ENCODE measurements around the gene ADAMTS2. TPM values are rescaled to one million over a fixed set of nuclear protein-coding genes. Genes with fewer than 3 reads are reported as not detected.

Gene ADAMTS2
- total and polyA plus RNA-seq, 2 of the 8 experiments (the other 6 are each of a cell fraction or from before 2014, with no cell fraction given) = 6.6 to 7.3 TPM

DNA sequence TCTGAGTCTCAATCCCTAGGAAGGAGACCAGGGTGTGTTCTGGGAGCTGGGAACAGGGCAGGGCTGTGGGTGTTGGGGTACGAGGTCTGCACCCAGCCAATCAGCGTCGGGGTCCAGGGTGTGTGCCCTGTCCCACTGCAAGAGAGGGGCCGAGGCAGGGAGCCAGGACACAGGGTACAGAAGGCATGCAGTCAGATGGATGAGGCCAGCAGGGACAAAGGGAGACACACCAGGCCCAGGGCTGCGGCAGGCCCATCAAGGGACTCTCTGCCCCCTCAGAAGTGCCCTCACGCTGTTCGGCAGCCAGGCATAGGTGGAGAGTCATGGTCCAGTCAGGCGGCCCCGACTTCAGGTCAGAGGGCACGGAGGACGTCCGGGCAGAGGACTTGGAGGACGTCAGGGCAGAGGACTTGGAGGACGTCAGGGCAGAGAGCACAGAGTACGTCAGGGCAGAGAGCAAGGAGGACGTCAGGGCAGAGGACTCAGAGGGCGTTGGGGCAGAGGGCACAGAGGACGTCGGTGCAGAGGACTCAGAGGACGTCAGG, 28.8 kb upstream of the ADAMTS2 start (continued):
- TF ChIP-seq POLR2A (IDR thresholded peaks at IDR 0.05; ENCODE audit: control extremely low read depth in 1 of 2, low read depth in 2 of 2, low read length in 2 of 2) (no peak), SP2 (IDR thresholded peaks at IDR 0.05; ENCODE audit: low read length) (no peak), RNF2 (IDR thresholded peaks at IDR 0.05; ENCODE audit: borderline replicate concordance, low read depth, low read length, missing control alignments, poor library complexity, severe bottlenecking) (no peak), HDAC6 (IDR thresholded peaks at IDR 0.05; ENCODE audit: low read depth, low read length) (no peak), JUN (IDR thresholded peaks at IDR 0.05; ENCODE audit: low read depth, low read length) (no peak), CTBP2 (IDR thresholded peaks at IDR 0.05; ENCODE audit: borderline replicate concordance, insufficient read depth, insufficient read length, low read length) (no peak)
- TF ChIP-seq, protein P1, sequence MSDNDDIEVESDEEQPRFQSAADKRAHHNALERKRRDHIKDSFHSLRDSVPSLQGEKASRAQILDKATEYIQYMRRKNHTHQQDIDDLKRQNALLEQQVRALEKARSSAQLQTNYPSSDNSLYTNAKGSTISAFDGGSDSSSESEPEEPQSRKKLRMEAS (IDR thresholded peaks at IDR 0.05) = no peak
